Amniotic stem cell (primary cell): ENCODE results near the gene SURF2.

Experiments
- DNase-seq: peaks from one replicate; lab custom pipeline; 2025; lab: John Stamatoyannopoulos, UW

Gene SURF2

GRCh38 chr9:133354766-133355165 lies 1.6 kb upstream of the SURF2 start:
- no peak for DNase-seq

- no peak for DNase-seq
Observed at GRCh38 chr9:133355881-133356357, 431 bp upstream of the SURF2 start.

- DNase-seq: no peak
Observed at GRCh38 chr9:133357656-133358055, 1.3 kb downstream of the SURF2 start.

GRCh38 chr9:133359399-133360175 lies 3.2 kb downstream of the SURF2 start:
- no peak for DNase-seq

- DNase-seq: no peak
Observed at GRCh38 chr9:133360400-133361393, 4.3 kb downstream of the SURF2 start.

GRCh38 chr9:133361507-133362092 lies 5.2 kb downstream of the SURF2 start:
- DNase-seq: no peak

- DNase-seq: no peak
Observed at GRCh38 chr9:133362359-133363044, 6.2 kb downstream of the SURF2 start.

- DNase-seq: no peak
Observed at GRCh38 chr9:133366435-133366834, 10.1 kb downstream of the SURF2 start.

- no peak for DNase-seq
Observed at GRCh38 chr9:133367221-133367620, 10.9 kb downstream of the SURF2 start.

- DNase-seq: no peak
Observed at GRCh38 chr9:133367778-133368177, 11.4 kb downstream of the SURF2 start.

GRCh38 chr9:133368249-133368881 lies 12.0 kb downstream of the SURF2 start:
- DNase-seq: no peak

- no peak for DNase-seq
Observed at GRCh38 chr9:133369422-133369821, 13.1 kb downstream of the SURF2 start.

- DNase-seq: no peak
Observed at GRCh38 chr9:133369933-133370332, 13.6 kb downstream of the SURF2 start.

GRCh38 chr9:133370685-133371084 lies 14.3 kb downstream of the SURF2 start:
- no peak for DNase-seq

- no peak for DNase-seq
Observed at GRCh38 chr9:133371261-133371711, 14.9 kb downstream of the SURF2 start.

- no peak for DNase-seq
Observed at GRCh38 chr9:133372144-133372543, 15.8 kb downstream of the SURF2 start.

- peak; percentile 10 for DNase-seq
Observed at GRCh38 chr9:133374612-133375115, 18.3 kb downstream of the SURF2 start.

- DNase-seq: no peak
Observed at GRCh38 chr9:133375116-133375723, 18.9 kb downstream of the SURF2 start.

GRCh38 chr9:133375724-133376654 lies 19.6 kb downstream of the SURF2 start, which contains the start of the genes STKLD1 and SURF4:
Gene STKLD1, plus strand, starts transcription at chr9:133376366. Its CDS starts 108 bp downstream, at chr9:133376474.
Gene SURF4, minus strand, starts transcription at chr9:133376060. Its CDS starts 91 bp downstream, at chr9:133375969.
- peak; percentile 96 for DNase-seq
